Measurements from ENCODE around the gene EPHA3.

DNA sequence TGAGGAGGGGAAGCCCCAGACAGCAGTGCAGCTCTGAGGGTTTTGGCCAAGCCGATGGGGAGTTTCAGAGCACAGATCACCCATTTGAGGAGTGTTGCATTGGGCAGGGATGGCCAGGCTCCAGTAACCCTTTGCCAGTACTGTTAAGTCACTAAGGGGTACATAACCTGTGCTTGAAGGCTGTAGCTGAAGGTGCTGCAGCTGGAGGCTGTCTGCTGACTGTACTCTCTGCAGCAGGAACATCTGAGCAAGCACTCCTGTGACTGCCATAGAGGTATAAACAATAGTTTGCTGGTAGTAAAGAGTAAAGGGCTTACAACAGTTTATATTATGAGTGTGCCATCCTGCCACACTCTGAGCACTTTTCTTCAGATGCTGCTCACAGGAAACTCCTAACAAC lies 297.8 kb downstream of the EPHA3 start:
- no peak for TF ChIP-seq CTCF (IDR thresholded peaks at IDR 0.05)
- TF ChIP-seq EP300 (IDR thresholded peaks at IDR 0.05), result no peak
